C1 segment of cervical spinal cord (tissue), 14 donors: ENCODE results near the gene MORN1.
"Not testable (repeated sequence)": the region's sequence is repeated elsewhere in the genome, so short reads cannot be mapped to it uniquely, and the experiment has no call there.

ENCODE experiments used
- DNase-seq, 14 donors: peaks; one replicate each; lab custom pipeline; 2025; lab: John Stamatoyannopoulos, UW

Gene MORN1

DNA sequence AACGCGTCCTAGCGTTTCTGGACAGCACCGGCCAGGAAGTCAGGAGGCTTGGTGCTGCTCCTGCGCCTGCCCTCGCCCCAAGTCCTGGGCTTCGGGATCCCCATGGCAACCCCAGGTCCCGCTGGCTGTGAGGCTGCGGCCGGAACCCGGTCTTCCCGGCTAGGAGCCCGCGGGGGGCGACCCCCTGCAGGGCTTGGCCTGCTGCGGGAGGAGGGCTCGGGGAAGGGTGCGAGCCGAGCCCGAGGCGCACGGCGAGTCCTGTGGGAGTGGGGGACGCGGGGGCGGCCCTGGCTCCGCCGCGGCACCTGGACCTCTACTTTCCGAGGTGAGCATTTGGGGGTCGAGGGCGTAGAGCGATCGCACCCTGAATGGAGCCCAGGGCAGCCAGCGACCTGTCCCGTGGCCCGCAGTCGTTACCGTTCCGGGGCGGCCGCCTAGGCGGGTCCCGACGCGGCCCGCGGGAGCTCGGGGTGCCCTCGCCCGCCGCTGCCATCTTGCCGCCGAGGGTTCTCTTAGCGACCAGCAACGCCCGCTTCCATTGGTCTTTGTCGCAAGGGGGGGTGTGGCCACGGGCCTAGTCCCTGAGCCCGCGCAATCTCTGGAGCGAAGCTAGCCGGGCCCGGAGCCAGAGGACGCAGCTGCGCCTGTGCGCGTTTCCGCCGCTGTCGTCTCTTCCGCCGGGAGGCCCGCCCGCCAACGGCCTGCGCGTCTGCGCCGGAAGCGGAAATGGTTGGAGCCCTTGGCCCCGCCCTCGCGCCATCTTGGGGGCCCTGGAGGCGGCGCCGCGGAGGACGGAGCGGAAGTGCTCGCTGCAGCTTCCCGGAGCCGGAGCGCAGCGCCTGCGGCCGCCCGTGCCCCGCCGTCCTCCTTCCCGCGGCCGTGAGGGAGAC is at the start of gene MORN1, which contains the start of gene RER1:
Gene MORN1 (minus strand): TSS at position 514 of the 890 bp plus-strand sequence. CDS start 21 bp downstream, at position 493.
Gene RER1 (plus strand): TSS at position 801 of the 890 bp plus-strand sequence. CDS start 3,950 bp downstream, outside the sequence.
- peak; percentile 79 to 99 (median 98) for DNase-seq

DNA sequence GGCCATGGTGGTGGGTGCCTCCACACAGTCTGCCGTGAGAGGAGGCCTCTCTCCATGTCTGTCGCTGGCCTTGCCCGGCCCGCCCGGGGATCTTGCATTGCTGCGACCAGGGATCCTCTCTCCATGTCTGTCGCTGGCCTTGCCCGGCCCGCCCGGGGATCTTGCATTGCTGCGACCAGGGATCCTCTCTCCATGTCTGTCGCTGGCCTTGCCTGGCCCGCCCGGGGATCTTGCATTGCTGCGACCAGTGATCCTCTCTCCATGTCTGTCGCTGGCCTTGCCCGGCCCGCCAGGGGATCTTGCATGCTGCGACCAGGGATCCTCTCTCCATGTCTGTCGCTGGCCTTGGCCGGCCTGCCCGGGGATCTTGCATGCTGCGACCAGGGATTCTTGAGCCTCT is 49.0 kb upstream of the MORN1 start:
- DNase-seq, result not testable (repeated sequence)

GRCh38 chr1:2439369-2439768 is 48.0 kb upstream of the MORN1 start:
- DNase-seq, result no peak

DNA sequence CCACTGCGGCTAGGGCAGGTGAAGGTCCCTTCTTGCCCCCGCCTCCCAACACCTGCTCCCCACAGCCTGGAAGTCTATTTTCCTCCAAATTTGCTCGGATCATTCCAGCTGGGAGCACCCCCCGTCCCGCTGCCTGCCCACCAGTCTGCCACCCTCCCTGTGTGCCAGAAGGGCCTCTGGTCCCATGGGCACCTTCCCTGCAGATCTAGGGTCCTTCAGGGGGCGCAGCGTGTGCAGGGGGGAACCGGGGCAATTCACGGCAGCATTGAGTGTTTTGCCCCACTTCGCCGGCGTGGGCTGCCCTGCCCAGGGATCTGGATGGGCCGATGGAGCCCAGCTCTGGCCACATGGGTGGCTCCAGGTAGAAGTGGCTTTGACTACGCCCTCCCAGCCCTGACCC is 47.3 kb upstream of the MORN1 start:
- DNase-seq, result no peak

- DNase-seq, result peak in 7 of 14 donors; percentile 18 to 79 (median 37)
Measured at GRCh38 chr1:2438038-2438437, 46.7 kb upstream of the MORN1 start.

- DNase-seq, result no peak
Measured at GRCh38 chr1:2437617-2438016, 46.3 kb upstream of the MORN1 start.

- DNase-seq, result no peak
Measured at GRCh38 chr1:2436876-2437275, 45.5 kb upstream of the MORN1 start.

DNA sequence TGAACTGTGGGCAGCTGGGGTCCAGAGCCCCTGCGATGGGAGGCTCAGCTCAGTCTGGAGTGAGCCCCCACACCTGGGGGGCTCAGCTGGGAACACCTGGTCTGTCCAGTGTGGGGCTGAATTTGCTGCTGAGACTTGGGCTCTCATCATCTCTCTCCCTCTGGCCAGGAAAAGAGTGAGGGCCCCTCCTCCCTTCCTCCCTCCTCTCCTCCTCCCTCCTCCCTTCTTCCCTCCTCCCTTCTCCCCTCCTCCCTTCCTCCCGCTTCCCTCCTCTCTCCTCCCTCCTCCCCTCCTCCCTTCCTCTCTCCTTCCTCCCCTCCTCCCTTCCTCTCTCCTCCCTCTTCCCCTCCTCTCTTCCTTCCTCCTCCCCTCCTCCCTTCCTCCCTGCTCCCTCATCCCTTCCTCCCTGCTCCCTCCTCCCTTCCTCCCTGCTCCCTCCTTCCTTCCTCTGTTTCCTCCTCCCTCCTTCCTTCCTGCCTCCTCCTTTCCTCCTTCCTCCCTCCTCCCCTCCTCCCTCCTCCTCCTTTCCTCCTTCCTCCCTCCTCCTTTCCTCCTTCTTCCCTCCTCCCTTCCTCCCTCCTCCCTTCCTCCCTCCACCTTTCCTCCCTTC is 44.5 kb upstream of the MORN1 start:
- DNase-seq, result no peak

GRCh38 chr1:2435091-2435490 is 43.7 kb upstream of the MORN1 start:
- no peak for DNase-seq

GRCh38 chr1:2433936-2434655 is 42.7 kb upstream of the MORN1 start:
- DNase-seq, result no peak

DNA sequence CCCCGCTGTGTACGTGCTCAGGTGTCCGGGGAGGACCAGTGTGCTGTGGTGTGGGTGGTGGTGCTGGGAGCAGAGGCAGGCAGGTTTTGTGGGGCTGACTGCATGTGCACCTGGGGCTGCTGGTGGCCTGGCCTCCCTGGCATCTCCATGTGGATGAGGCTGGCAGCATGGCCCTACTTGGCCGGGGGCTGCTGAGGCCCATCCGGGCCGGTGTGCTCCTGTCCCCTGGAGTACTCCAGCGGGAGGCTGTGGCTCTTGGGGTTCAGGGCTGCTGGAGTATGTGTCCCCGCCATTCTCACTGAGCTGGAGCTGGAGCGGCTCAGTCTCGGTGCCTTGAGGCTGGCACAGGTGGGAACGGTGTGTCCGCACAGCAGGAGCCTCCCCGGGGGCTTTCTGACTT is 41.8 kb upstream of the MORN1 start:
- no peak for DNase-seq

DNA sequence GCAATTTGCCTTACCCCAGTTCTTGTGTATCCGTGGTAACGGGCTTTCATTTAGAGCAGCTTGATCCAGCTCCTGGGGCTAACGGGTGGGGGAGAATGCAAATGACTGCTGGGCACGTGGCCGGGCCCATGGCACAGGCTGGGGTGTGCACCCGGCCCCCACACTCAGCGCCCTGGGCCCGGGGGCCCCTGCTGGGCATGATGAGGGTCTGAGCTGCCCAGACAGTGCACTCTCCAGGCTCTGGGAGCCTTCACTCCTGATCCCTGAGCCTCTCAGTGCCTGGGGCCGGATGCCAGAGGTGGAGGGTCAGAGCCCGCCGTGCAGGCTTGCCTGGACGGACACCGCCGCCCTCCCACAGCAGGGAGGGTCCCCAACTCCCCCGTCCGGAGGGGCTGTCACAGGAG is 41.1 kb upstream of the MORN1 start:
- DNase-seq, result no peak

GRCh38 chr1:2431518-2431917 is 40.2 kb upstream of the MORN1 start:
- no peak for DNase-seq

- no peak for DNase-seq
Measured at GRCh38 chr1:2431103-2431502, 39.7 kb upstream of the MORN1 start.

DNA sequence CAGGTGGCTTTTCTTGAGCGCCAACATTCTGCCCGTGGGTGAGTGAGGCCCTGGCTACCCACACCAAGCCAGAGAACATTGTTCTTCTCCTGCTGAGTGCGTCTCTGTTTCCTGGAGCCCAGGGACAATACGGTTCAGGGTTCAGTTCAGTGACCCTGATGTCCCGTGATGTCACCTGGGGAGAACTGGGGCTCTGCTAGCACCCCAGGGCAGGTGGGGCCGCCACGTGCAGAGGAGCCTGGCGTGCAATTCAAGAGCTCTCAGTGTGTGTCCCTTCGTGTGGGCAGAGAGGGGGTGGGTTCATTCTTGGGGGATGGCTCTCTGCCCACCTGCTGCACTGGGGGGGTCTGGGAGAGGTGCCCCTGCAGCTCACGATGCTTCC is 39.2 kb upstream of the MORN1 start:
- no peak for DNase-seq

- DNase-seq, result no peak
Measured at GRCh38 chr1:2429780-2430591, 38.6 kb upstream of the MORN1 start.

DNA sequence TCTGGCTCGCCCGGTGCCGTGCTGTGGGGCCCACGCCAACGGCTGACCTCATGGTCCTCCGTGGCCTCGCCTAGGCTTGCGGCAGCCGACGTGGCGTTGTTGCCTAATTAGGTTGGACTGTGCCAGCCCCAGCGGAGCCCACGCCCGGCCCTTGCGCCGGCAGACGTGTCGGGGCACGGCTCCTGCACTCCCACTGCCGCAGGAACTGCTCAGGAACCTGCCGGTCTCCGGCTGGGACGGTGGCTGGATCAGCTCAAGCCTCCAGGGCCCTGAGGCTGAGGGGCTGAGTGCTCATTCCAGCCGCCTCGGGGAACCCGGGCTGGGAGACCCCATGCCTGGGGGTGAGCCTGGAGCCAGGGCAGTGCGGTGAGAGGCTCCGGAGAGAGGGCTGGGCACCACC is 37.1 kb upstream of the MORN1 start:
- DNase-seq, result no peak

GRCh38 chr1:2427976-2428375 is 36.6 kb upstream of the MORN1 start:
- DNase-seq, result no peak

GRCh38 chr1:2427051-2427450 is 35.7 kb upstream of the MORN1 start:
- no peak for DNase-seq

- DNase-seq, result no peak
Measured at GRCh38 chr1:2426540-2426939, 35.2 kb upstream of the MORN1 start.

DNA sequence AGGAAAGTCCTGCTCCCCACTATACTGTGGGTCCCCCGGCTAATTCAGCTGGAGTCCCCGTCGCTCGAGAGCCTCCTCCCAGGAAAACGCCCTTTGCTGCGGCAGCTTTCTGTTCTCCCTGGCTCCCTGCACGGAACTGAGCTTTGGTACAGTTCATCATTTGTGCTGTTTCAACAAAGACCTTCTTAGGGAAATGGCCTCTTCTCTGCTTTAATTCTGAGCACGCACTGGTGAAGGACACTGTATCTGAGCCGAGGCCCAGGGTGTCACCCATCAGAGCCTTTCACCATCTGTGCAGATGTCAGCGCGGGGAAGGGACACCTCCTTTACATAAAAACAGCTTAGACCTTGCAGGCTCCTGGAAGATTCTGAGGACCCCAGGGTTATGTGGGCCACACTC is 34.5 kb upstream of the MORN1 start:
- DNase-seq, result peak in 7 of 14 donors; percentile 9 to 43 (median 17)
